Embryonic facial prominence (tissue), 1 donor: ENCODE measurements around the gene NMS.
"Not testable (repeated sequence)": the region's sequence is repeated elsewhere in the genome, so short reads cannot be mapped to it uniquely, and the experiment has no call there.

Source experiments
- DNase-seq: peaks from one replicate; pipeline ENCODE4 v3.0.0-alpha.2; 2016; ENCODE audit errors: extremely low spot score

Gene NMS, protein sequence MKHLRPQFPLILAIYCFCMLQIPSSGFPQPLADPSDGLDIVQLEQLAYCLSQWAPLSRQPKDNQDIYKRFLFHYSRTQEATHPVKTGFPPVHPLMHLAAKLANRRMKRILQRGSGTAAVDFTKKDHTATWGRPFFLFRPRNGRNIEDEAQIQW

GRCh38 chr2:100470182-100470581 is at the start of gene NMS:
NMS (plus strand) TSS chr2:100470482; CDS start chr2:100470489, 7 bp downstream.
- DNase-seq = no peak

DNA sequence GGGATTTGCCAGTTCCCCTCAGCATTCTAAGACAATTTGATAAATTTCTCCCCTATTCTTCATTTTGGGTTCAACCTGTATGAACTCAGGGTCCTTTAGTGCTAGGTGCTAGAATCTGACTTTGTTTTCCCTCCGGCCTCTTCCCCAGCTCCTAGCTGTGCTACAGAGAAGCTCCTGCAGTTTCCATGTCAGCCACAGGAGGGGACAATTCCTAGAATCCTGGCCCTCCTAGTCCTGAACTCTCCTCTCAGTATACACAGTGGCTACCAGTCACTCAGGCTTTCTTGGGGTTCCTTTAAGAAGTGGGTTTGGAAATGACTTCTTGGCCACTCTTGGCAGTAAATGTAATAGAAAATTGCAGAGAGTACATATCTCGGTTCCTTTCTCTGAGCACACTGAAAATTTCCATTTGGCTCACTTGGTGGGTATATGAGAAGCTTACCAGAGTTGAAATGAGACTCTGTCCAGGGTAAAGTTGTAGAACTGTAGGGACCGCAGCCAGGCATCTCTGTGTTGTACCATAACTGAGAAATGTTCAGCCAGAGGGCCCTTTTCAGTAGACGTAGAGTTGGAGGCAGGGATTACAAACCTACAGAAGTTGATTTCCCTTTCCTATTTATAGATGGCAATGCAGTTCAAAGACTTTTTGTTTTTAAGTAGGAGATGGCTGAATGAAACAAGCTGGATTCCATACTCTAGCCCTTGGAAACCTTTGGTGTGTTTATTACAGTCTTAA is 47.8 kb upstream of the NMS start:
- no peak for DNase-seq

DNA sequence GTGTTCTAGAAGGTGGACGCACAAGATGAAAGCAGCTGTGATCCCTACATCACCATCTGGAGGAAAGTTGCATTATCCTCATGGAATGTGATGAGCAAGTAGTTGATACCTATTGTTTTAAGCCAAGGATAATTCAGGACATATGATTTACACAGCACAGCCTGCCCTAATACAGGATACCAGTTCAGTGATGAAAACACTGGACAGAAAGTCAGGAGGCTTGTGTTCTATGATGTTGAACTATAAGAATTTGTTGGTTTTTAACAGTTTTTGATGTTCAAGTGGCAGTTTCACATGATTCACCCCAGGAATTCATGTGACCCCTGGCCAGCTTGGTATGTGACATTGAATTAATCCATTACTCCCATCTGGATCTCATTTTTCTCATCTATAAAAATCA is 46.7 kb upstream of the NMS start:
- DNase-seq = no peak

DNA sequence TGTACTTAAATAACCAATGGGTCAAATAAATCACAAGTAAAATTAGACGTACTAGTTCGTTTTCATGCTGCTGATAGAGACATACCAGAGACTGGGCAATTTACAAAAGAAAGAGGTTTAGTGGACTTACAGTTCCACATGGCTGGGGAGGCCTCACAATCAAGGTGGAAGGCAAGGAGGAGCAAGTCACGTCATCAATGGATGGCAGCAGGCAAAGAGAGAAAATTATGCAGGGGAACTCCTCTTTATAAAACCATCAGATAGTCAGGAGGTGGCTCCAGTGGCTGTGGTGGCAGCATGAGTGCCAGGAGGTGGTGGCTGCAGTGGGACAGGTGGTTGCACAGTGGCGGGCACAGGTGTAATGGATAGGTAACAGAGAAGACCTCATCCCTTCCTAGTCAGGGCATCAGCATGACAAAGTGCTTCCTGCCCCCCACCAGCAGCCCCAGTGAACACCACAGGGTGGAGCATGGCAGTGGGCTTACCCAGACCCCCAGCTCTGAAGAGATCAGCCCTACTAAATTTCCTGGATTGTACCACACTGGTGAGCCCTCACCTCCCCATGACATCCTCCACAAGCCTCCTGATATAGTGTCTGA is 45.9 kb upstream of the NMS start:
- DNase-seq = no peak

- no peak for DNase-seq
These were observed 45.2 kb upstream of the NMS start for GRCh38 chr2:100425107-100425506.

- DNase-seq = no peak
These were observed 44.5 kb upstream of the NMS start for GRCh38 chr2:100425573-100426383.

DNA sequence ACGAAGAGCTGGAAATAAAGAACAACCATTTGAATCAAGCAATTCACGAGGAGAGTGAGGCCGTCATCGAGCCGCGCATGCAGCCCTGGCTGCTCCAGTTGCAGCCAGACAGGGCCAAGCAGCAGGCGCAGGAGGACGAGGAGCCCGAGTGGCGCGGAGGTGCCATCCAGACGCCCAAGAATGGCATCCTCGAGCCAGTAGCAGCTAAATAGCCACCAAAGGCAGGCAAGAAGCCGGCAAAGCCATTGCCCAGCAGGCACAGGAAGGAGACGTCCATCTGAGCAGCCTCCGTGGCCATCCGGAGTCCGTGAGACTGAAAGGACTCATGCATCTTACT is 43.9 kb upstream of the NMS start:
- DNase-seq = no peak

GRCh38 chr2:100427111-100427510 is 43.2 kb upstream of the NMS start:
- no peak for DNase-seq

- no peak for DNase-seq
These were observed 42.5 kb upstream of the NMS start for GRCh38 chr2:100427627-100428258.

GRCh38 chr2:100429726-100430125 is 40.6 kb upstream of the NMS start:
- no peak for DNase-seq

DNA sequence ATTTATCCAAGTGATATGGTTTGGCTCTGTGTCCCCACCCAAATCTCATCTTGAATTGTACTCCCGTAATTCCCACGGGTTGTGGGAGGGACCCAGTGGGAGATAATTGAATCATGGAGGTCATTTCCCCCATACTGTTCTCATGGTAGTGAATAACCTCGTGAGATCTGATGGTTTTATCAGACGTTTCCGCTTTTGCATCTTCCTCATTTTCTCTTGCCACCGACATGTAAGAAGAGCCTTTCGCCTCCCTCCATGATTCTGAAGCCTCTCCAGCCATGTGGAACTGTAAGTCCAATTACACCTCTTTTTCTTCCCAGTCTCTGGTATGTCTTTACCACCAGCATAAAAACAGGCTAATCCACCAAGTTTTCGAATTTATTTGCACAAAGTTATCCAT is 32.5 kb upstream of the NMS start:
- DNase-seq = no peak

GRCh38 chr2:100446696-100447095 is 23.6 kb upstream of the NMS start:
- DNase-seq = no peak

GRCh38 chr2:100451092-100451491 is 19.2 kb upstream of the NMS start:
- DNase-seq = no peak

DNA sequence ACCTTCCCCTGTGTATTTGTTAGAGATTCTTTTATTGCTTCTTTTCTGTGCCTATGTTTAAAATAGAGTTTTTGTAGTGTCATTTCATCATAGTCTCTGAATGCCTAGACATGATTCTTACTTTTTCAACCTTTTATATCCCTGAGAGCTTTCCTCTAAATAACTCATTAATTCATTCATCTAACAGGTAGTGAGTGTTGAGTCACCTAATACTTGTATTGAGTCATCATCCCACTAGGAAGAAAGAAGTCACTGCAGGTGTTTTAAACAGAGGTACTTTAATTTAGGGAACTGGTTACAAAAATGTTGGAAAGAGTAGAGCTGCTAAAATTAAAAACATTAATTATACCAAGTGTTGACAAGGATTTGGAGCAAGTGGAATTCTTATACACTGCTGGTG is 18.5 kb upstream of the NMS start:
- DNase-seq = no peak

GRCh38 chr2:100453853-100454252 is 16.4 kb upstream of the NMS start:
- no peak for DNase-seq

DNA sequence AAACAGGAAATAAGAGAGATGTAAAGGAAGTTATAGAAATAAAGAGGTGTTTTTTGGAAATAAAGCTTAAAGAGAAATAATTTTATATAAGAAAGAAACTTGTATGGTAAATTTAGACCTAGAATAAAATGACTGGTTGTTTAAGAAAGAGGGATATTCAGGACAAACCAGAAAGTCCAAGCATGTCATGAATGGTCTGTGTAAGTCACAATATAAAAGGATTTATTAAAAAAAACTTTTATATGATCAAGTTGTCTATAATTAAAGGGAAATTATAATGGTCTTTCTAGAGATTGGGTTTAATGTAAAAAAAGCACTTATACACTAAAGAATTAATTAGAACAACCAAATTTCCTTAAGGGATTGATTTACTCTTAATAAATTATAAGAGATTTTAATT is 13.9 kb upstream of the NMS start:
- DNase-seq = not testable (repeated sequence)

DNA sequence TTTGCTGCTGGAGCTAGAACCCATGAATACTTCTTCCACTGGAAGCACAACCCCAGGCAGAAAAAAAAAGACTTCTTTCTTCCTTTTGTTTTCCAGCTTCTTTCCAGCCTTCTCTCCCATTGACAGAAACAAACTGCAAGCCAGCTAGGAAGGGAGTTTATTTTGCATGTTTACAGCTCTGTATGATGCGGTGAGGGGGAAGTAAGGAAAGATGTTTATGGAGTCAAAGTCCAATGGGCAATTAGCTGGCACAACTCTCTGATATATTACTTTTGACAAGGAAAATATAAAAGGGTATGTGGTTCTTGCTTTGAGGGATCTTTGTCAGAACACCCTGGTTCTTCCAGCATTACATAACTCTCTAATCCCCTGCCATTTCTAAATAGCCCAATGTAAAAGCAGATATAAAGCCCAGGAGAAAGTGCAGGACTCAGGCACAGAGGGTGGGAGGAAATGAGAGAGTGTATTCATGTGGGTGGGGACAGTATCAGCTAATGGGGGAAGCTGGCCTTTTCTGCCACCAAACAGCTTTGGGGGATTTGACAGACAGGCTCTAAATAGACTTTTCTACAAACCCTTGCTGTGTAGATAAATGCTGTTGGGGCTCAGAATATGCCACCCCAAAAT is 9.3 kb upstream of the NMS start:
- DNase-seq = no peak

DNA sequence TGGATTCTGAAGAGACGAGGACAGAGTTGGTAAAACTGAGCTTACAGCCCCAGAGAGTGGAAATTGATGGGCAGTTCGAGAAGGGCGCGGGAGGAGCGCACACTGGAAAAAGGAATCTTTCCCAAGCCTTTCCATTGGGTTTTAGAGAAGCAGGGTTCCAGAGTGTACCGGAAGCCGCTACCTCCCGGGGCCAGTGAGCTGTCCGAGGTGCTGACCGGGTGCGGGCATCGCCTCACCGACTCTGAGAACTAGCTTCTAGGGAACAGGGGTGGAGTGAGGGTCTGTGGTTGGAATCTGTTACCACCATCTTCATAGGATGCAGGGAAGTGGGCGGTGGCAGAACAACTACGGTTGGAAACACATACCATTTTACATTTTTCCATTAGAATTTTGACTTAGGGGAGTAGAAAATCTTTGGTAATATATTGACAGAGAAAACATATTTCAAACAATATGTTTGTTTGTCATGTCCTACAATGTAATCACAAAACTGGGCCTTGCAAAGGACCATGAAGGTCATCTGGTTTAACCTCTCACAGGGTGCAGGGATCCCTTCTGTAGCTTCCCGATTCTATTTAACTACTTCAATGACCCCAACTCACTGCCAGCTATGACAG is 724 bp downstream of the NMS start:
- DNase-seq = peak; percentile 36

DNA sequence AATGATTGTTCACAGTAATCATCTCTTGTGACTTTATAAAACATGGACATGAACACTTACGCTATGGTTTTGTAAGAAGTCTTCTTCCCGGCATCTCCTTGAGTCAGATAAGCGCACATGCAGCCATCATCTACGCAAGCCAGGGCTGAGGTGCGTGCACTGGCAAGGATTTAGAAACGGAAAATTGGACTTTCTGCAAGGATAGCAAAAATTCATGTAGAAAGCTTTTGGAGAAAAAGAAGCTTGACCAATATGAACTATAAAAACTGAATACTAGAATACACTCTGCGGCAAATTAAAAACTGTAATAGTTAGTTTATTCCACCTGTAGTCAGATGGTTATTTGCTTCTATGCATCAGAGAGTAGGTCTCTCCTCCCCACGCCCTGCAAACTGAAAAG is 6.3 kb downstream of the NMS start:
- no peak for DNase-seq

- DNase-seq = no peak
These were observed 12.5 kb downstream of the NMS start for GRCh38 chr2:100482741-100483140.

- DNase-seq = no peak
These were observed 13.6 kb downstream of the NMS start for GRCh38 chr2:100483895-100484294.
